Stimulated activated CD4-positive, alpha-beta T cell treated with anti-CD3 and anti-CD28 coated beads, Interleukin-1b, Interleukin-23, amount 100 ng/mL, for 48 hours (primary cell): ENCODE data around the gene SLC6A6.

ENCODE experiments used
- DNase-seq: peaks from one replicate; pipeline ENCODE4 v3.0.0-alpha.2; 2020

The SLC6A6 gene

DNA sequence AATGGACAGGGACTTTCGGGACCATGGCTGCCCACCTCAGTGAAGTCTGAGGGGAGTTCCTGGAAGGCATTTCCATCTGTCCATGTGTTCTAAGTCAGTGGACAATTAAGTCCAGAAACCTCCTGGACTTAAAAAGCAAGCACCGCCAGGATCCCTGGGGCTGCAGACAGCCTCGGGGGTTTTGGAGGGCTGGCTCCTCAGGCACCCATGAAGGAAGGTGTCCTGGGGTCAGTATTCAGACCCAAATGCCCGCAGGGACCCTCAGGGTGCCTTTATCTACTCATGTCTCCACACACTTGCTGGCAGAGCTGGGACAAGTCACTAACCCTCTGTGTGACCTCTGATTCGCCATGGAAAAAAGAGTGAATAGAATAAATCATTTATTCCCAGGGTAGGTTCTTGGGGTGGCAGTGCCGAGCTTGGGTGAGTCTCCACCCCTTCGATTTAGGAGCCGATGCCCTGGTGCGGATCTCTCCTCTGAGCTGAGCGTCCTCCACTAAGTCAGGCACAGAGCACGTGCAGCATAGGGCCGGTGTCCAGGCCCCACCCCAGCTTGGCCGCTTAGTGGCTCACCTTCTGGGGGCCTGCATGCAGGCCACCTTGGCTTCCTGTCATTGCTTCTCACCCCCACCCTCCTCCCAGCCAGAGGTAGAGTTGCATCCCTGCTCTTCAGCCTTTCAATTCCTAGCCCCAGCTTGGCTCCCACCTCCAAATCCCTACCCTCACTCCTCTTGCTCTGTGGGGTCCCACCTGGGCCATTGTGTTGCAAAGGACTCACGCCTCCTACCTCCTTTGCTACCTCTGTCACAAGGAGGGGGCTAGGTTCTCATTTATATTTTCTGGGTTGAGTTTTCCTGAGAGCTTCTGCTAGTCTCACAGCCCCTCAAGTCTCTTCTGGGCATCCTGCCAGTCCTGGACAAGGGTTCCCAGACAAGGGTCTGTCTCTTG lies 19.9 kb downstream of the SLC6A6 start:
- no peak for DNase-seq

GRCh38 chr3:14423197-14423743 lies 20.9 kb downstream of the SLC6A6 start:
- DNase-seq: no peak

- DNase-seq: no peak
Measured at GRCh38 chr3:14423963-14424362, 21.6 kb downstream of the SLC6A6 start.

GRCh38 chr3:14424711-14425580 lies 22.5 kb downstream of the SLC6A6 start:
- no peak for DNase-seq

DNA sequence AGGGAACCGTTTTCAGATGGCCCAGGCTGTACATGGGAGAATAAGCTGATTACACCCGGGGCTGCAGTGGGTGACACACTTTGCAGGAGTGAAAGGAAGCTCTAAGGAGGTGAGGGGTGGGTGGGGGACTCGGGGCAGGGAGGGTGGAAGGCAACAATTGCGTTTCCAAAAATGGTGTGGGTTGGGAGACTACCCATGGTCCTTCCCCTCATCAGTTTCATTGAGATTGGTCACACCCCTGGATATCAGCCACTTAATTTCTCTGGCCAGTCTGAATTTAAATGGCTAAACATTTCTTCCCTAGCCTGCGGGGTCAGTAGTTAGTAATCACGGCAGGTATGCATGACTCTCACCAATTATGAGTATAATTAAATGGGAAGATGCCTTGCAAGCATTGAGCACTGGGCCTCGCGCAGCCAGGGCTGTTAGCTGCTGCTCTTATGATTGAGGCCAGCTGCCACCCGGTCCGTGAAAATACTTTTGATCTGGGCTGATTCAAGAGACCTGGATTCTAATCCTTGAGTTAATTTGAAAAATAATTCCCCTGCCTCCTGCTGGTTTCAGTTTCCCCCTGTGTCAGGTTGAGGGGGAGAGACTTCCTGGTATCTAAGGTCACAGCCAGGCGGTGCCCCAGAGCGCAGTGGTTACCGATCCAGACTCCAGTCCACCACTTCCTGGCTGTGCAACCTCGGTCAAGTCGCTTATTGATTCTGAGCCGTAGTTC lies 23.3 kb downstream of the SLC6A6 start:
- peak; percentile 22 for DNase-seq

DNA sequence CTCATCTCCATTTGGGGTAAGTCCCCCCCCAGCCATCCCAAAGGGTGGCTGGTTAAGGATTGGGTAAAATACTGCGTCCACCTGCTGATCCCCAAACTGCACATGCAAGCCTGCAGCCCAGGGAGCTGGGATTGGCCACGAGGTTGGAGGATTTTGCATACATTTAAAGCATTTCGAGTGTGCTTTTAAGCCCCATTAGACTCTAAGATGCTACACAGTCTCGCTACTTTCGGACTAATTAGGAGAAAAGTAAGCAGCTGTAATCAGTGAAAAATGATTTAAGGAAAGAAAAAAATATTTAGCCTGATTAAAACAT lies 23.9 kb downstream of the SLC6A6 start:
- no peak for DNase-seq

GRCh38 chr3:14428087-14429033 lies 26.0 kb downstream of the SLC6A6 start:
- DNase-seq: peak; percentile 59

GRCh38 chr3:14429237-14429636 lies 26.8 kb downstream of the SLC6A6 start:
- DNase-seq: no peak

GRCh38 chr3:14429640-14430039 lies 27.2 kb downstream of the SLC6A6 start:
- no peak for DNase-seq

- no peak for DNase-seq
Measured at GRCh38 chr3:14430053-14430452, 27.6 kb downstream of the SLC6A6 start.

DNA sequence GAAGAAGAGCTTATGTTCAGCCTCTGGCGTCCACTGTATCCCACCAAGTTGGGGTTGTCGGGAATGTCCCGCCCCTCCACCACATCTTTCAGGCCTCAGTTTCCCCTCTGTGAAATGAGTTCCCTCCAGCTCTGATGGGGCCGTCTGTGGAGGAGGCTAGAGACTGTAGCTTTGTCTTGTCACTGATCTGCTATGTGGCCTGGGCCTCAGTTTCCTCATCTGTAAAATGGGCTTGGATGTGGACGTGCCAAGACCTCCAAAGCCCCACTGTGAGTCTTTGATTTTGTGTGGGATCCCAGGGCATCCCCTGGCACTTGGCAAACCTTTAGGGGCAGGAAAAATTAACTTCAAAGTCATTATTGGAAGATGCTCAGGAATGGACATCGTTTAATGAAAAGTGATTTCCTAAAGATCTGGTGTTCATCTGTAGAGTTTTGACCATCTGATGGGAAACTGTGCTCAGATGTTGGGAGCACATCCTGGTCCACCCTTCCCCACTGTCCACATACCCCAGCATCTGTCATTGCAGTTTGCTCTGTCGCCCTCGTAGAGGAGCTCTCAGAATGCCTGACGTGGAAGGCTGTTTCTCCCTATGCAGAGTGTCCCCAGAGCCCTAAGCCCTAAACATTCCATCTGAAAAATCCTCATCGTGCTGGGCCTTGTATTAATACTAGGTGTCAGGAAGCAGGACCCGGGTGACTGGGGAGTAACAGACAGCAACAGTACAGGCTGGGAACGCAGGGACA lies 28.5 kb downstream of the SLC6A6 start:
- DNase-seq: no peak

DNA sequence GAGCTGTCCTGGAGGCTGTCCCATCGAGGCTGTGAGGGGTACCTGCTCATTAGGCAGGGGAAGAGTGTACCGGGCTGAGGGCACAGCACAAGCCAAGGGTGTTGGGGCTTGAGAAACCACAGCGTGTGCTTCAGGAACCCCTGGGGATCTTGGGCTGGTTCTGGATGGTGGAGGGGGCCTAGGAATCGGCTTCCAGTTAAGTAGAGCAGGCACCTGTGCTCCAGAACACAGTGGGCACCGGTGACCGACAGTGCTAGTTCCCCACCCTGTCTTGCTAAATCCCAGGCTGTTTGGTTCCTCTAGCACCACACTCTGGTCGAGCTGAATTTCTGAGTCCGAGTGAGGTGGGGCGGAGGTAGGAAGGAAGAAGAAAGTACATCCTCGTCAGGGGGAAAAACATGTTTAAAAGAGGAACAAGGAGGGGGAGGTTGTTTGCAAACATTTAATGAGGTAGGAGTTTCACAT lies 29.1 kb downstream of the SLC6A6 start:
- no peak for DNase-seq

GRCh38 chr3:14431917-14432834 lies 29.8 kb downstream of the SLC6A6 start:
- DNase-seq: peak; percentile 96

DNA sequence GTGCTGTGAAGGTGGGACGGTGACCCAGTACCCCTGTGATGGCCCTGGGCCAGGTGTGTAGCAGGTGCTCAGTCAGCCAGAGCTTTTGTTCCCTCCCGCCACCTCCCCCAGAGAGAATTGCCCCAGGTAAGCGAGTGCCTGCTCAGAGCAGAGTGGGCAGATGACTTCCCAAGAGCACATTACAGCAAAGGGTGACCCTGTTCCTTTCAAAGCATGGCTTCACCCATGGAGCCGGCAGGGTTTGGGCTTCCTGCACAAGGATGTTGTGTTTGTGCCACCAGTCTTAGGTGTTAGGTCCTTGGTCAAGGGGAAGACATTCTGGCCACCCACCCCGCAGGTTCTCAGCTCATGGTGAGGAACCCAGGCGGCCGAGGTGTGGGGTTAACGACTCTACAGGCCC lies 30.7 kb downstream of the SLC6A6 start:
- no peak for DNase-seq

DNA sequence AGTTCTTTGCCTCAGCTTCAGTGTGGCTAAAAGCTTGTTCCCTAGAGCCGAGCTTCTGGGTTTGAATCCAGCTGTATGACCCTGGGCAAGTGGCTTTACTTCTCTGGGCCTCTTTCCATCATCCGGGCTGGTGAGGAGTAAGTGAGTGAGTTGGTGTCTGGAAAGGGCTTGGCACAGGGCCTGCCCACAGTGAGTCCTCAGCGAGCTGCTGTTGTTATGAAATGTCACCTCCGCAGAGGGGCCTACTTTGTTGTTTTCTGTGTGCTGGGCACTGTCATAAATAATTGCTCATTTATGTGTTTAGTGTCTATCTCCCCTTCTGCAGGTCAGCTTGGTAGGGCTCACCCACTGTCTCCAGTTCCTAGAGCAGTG lies 31.7 kb downstream of the SLC6A6 start:
- no peak for DNase-seq

- DNase-seq: no peak
Measured at GRCh38 chr3:14434498-14435151, 32.2 kb downstream of the SLC6A6 start.

- DNase-seq: no peak
Measured at GRCh38 chr3:14435175-14436014, 33.0 kb downstream of the SLC6A6 start.

DNA sequence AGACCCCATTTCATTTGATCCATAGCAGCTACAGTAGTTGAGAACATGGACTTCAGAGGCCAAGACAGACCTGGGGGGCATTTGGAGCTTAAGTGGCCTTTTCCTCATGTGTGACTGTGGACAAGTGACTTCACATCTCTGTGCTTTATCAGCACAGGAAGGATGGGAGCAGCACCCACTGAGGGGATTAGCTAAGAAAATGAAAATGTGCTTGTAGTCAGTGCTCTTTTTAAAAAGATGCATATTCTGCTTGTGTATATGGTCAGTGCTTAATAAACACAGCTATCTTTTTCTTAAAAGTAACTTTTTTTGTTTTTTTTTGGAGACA lies 34.5 kb downstream of the SLC6A6 start:
- no peak for DNase-seq
